ENCODE results near the gene ATG7.

ATG7 gene

DNA sequence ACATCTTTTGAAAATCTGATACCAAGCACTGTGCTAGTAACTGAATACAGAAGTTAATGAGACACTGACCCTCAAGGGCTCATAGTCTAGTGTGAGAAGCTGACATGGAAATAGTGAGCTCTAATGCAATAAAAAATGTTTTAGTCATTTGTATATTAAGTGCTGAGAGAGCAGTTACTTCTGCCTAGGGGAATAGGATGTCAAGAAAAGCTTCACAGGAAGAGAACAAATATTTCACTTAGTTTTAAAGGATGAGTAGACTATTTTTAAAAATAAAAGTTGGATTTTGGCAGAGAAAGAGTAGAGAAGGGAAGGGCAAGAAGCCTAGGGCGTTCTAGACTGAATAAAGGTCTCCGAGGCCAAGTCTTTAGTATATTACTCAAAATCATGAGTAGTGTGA, 158.4 kb downstream of the ATG7 start:
- TF ChIP-seq POLR2A (IDR thresholded peaks at IDR 0.05; ENCODE audit: extremely low read depth, insufficient read length) = no peak
- TF ChIP-seq, protein P1, sequence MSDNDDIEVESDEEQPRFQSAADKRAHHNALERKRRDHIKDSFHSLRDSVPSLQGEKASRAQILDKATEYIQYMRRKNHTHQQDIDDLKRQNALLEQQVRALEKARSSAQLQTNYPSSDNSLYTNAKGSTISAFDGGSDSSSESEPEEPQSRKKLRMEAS (IDR thresholded peaks at IDR 0.05; ENCODE audit: low read depth, low read length) = no peak
- TF ChIP-seq, protein P2, sequence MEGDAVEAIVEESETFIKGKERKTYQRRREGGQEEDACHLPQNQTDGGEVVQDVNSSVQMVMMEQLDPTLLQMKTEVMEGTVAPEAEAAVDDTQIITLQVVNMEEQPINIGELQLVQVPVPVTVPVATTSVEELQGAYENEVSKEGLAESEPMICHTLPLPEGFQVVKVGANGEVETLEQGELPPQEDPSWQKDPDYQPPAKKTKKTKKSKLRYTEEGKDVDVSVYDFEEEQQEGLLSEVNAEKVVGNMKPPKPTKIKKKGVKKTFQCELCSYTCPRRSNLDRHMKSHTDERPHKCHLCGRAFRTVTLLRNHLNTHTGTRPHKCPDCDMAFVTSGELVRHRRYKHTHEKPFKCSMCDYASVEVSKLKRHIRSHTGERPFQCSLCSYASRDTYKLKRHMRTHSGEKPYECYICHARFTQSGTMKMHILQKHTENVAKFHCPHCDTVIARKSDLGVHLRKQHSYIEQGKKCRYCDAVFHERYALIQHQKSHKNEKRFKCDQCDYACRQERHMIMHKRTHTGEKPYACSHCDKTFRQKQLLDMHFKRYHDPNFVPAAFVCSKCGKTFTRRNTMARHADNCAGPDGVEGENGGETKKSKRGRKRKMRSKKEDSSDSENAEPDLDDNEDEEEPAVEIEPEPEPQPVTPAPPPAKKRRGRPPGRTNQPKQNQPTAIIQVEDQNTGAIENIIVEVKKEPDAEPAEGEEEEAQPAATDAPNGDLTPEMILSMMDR (IDR thresholded peaks at IDR 0.05; ENCODE audit: low read depth, low read length) = no peak
- TF ChIP-seq MYC (IDR thresholded peaks at IDR 0.05; ENCODE audit: low read depth, low read length) = no peak
- DNase-seq (ENCODE audit: low read depth) = no peak
- no peak overlapping the region for H3K4me3 ChIP-seq (ENCODE audit: low read depth, low read length)

DNA sequence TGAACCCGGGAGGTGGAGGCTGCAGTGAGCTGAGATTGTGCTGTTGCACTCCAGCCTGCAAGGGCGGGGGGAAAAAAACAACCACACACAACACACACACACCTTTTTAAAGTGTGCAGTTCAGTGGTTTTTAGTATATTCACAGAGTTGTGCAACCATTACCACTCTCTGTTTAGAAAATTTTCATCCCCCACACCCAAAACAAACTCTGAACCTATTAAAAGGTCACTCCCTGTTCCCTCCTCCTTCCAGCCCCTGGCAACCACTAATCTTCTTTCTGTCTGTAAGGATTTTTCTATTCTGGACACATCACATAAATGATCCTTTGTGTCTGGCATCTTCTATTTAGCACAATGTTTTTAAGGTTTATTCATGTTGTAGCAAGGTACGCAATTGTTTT, 159.1 kb downstream of the ATG7 start:
- TF ChIP-seq POLR2A (IDR thresholded peaks at IDR 0.05; ENCODE audit: extremely low read depth, insufficient read length) = no peak
- TF ChIP-seq, protein P2 (IDR thresholded peaks at IDR 0.05; ENCODE audit: low read depth, low read length) = no peak

DNA sequence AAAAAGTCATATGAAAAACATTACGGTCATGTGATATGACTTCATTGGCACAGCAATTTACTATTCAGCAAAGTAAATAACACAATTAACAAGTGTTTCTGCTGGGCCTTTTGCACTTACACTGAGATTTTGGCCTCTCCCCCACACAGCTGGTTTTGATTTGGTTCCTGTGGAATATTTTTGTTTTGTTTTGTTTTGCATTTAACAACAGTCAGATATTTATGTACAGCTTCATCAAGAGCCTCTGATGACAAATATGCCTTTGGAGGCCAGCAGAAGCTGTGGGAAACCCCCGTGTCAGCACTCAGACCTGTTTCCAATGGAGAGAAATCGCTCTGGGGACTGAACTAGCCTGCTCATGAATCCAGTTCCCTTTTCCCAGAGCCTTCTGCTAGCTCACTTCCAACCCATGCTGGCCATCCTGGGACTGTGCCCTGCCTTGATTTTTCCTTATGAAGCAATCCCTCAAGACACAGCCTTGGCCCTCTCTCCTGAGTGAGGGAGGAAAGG, 161.9 kb downstream of the ATG7 start:
- DNase-seq (ENCODE audit: low read depth) = no peak
- TF ChIP-seq, protein P1 (IDR thresholded peaks at IDR 0.05; ENCODE audit: low read depth, low read length) = no peak
- TF ChIP-seq POLR2A (IDR thresholded peaks at IDR 0.05; ENCODE audit: extremely low read depth, insufficient read length) = no peak
- TF ChIP-seq, protein P2 (IDR thresholded peaks at IDR 0.05; ENCODE audit: low read depth, low read length) = no peak
- no peak for TF ChIP-seq MYC (IDR thresholded peaks at IDR 0.05; ENCODE audit: low read depth, low read length)
- H3K4me3 ChIP-seq (ENCODE audit: low read depth, low read length) = no peak overlapping the region

More for the DNA sequence above, 159.1 kb downstream of the ATG7 start:
- no peak overlapping the region for H3K4me3 ChIP-seq (ENCODE audit: low read depth, low read length)
- DNase-seq (ENCODE audit: low read depth) = no peak

DNA sequence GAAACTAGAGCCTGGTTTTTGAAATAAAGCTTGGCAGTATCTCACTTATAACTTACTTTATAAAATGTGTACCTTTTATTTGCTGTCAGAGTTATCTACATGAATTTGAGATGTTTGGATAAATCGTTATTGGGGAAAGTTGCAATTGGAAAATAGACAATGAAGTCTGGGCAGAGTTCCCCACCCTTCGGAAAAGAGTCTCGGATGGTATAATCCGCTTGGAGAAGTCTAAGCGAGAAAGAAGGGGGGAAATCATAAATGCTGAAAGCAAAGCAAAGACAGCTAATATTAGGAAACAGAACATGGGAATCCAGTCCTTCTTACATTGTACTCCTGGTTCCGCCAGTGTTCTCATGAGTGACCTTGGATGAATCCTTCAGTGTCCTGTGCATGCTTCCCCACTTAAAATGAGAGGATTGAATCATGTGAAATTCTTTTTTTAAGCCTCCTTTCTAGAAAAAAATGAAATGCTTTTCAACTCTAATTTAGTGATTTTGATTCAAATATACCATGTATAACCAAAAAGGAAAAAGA, 162.4 kb downstream of the ATG7 start:
- H3K4me3 ChIP-seq (ENCODE audit: low read depth, low read length) = no peak overlapping the region
- no peak for DNase-seq (ENCODE audit: low read depth)
- TF ChIP-seq MYC (IDR thresholded peaks at IDR 0.05; ENCODE audit: low read depth, low read length) = no peak

DNA sequence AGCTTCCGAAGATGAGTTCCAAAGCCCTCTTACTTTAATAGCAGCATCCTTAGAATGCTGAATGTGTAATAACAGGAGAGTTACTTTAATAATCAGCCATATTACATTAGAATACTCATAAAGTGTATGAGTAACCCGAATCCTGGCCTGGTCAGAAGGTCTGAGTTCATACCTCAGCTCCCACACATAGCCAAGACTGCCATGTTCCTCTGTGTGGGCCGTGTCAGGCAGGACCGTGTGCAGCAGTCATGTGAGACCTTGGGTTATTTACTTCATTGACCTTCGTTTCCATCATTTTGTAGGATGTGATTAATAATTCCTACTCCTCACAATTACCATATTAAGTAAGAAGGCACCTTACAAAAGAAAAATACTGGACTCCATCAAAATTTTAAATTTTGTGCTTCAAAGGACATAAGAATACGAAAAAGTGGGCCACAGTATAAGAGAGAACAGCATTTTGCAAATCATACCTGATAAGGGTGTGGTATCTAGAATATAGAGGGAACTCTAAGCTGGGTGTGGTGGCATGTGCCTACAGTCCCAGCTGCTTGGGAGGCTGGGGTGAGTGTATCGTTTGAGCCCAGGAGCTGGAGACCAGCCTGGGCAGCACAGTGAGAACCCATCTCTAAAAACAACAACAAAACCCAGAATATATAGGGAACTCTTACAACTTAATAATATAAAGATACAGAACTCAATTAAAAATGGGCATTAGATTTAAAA, 163.4 kb downstream of the ATG7 start:
- H3K4me3 ChIP-seq (ENCODE audit: low read depth, low read length) = no peak overlapping the region
- no peak for TF ChIP-seq MYC (IDR thresholded peaks at IDR 0.05; ENCODE audit: low read depth, low read length)
- TF ChIP-seq, protein P2 (IDR thresholded peaks at IDR 0.05; ENCODE audit: low read depth, low read length) = no peak
- TF ChIP-seq POLR2A (IDR thresholded peaks at IDR 0.05; ENCODE audit: extremely low read depth, insufficient read length) = no peak
- TF ChIP-seq, protein P1 (IDR thresholded peaks at IDR 0.05; ENCODE audit: low read depth, low read length) = no peak
- no peak for DNase-seq (ENCODE audit: low read depth)

DNA sequence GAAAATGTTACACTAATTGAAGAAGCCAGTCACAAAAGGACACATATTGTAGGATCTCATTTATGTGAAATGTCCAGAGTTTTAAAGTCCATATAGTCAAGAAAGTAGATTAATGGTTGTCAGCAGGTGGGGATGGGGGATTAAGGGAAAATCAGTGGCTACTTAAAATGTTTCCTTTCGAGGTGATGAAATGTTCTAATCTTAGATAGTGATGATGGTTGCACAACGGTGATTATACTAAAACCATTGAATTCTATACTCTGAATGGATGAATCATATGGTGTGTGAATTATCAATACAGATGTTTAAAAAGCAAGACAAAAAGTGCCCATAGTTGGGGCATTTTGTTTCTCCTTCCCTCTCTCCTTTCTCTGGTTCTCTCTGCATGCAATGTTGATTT, 164.6 kb downstream of the ATG7 start:
- no peak for TF ChIP-seq MYC (IDR thresholded peaks at IDR 0.05; ENCODE audit: low read depth, low read length)
- TF ChIP-seq POLR2A (IDR thresholded peaks at IDR 0.05; ENCODE audit: extremely low read depth, insufficient read length) = no peak
- TF ChIP-seq, protein P2 (IDR thresholded peaks at IDR 0.05; ENCODE audit: low read depth, low read length) = no peak
- TF ChIP-seq, protein P1 (IDR thresholded peaks at IDR 0.05; ENCODE audit: low read depth, low read length) = no peak
- no peak overlapping the region for H3K4me3 ChIP-seq (ENCODE audit: low read depth, low read length)
- DNase-seq (ENCODE audit: low read depth) = no peak

Data from NB4 (cell line).